A375 (cell line): ENCODE measurements around the gene KRTAP11-1. TPM values are rescaled to one million over a fixed set of nuclear protein-coding genes. Genes with fewer than 3 reads are reported as not detected.

Experiments used
- total RNA-seq: library from RNA; depleted of rRNA; stranded (reverse); fragments of >200 nt; shearing (Covaris generic); gene quantifications from 2 replicates; pipeline ENCODE4 v1.2.3, GENCODE V29; 2014; rRNA removed

Gene KRTAP11-1, protein sequence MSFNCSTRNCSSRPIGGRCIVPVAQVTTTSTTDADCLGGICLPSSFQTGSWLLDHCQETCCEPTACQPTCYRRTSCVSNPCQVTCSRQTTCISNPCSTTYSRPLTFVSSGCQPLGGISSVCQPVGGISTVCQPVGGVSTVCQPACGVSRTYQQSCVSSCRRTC
- not detected in 2 replicates for total RNA-seq

DNA sequence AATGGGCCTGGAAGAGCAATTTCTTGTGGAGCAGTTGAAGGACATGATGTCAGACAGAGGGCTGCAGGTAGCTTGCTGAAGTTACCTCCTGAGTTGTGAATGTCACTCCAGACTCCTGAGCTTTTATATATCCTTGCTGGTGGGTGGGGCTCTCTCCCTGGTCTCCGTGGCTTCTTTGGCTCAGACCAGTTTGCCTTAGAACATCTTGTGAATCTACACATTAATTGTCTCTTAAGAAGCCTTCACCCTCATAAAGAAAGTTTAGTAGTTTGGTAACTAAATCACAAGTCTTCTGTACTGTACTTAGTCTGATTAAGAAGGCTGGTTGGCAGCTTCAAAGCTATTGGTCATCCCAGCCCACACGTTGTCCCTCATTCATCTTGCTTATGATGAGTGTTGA, at the start of gene KRTAP11-1:
TSS of gene KRTAP11-1 (minus strand) at position 101 of the 400 bp plus-strand sequence. CDS start at position 45, 56 bp downstream.

Other genes starting within 250 kb of the KRTAP11-1 start
- 1.5 TPM in 1 of 2 replicates, not detected in the other for gene KRTAP20-2, start 246.4 kb downstream of the KRTAP11-1 start, total RNA-seq
- not detected in 2 replicates for gene KRTAP20-3, start 238.7 kb downstream of the KRTAP11-1 start, total RNA-seq
- gene KRTAP21-3, start 162.8 kb downstream of the KRTAP11-1 start, total RNA-seq: not detected in 2 replicates
- gene KRTAP21-2, start 134.3 kb downstream of the KRTAP11-1 start, total RNA-seq: not detected in 2 replicates
- not detected in 2 replicates for gene KRTAP21-1, start 126.2 kb downstream of the KRTAP11-1 start, total RNA-seq
- not detected in 2 replicates for gene KRTAP8-1, start 68.3 kb downstream of the KRTAP11-1 start, total RNA-seq
- gene KRTAP7-1, start 51.8 kb downstream of the KRTAP11-1 start, total RNA-seq: not detected in 2 replicates
- gene KRTAP19-8, start 156.9 kb upstream of the KRTAP11-1 start, total RNA-seq: not detected in 2 replicates